Central memory CD8-positive, alpha-beta T cell (primary cell): ENCODE results near the gene DHRS3.

ENCODE experiments used
- ATAC-seq: fragments of 150-1000 bp; cut with Tn5 transposase; replicated peaks from 2 replicates; pipeline ENCODE4 v1.10.0; 2022; ENCODE audit warnings: mild to moderate bottlenecking, moderate FRiP score, moderate number of reproducible peaks; ENCODE audit not compliant: poor library complexity, severe bottlenecking; ENCODE audit errors: extremely low read depth
- DNase-seq, 2 donors: peaks; one replicate each; pipeline ENCODE4 v3.0.0; 2021; ENCODE audit warnings: low spot score in 2 of 2
- H3K27ac Mint-ChIP-seq: one replicate; pipeline ENCODE4 v1.8.0; 2022; ENCODE audit warnings: low read depth, mild to moderate bottlenecking, moderate library complexity, mixed read lengths
- H3K27me3 Mint-ChIP-seq: one replicate; pipeline ENCODE4 v1.8.0; 2022; ENCODE audit warnings: mixed read lengths
- H3K36me3 Mint-ChIP-seq: one replicate; pipeline ENCODE4 v1.8.0; 2022; ENCODE audit warnings: mild to moderate bottlenecking, moderate library complexity, mixed read lengths; ENCODE audit not compliant: insufficient read depth
- H3K4me1 Mint-ChIP-seq: one replicate; pipeline ENCODE4 v1.8.0; 2022; ENCODE audit warnings: mixed read lengths
- H3K4me3 Mint-ChIP-seq: one replicate; pipeline ENCODE4 v1.8.0; 2022; ENCODE audit warnings: mild to moderate bottlenecking, moderate library complexity, mixed read lengths
- H3K9me3 Mint-ChIP-seq: one replicate; pipeline ENCODE4 v1.8.0; 2022; ENCODE audit warnings: mixed read lengths

DHRS3 gene

GRCh38 chr1:12584900-12585525, 33.0 kb downstream of the DHRS3 start:
- DNase-seq: no peak
- no peak for ATAC-seq
- peaks cover 4% of the 10 kb centered on the region for H3K36me3 Mint-ChIP-seq
- H3K27me3 Mint-ChIP-seq: no peaks in the 10 kb centered on the region
- H3K4me1 Mint-ChIP-seq: peaks cover 14% of the 10 kb centered on the region
- H3K27ac Mint-ChIP-seq: no peak overlapping the region
- no peak overlapping the region for H3K4me3 Mint-ChIP-seq
- H3K9me3 Mint-ChIP-seq: no peaks in the 10 kb centered on the region

- peak overlapping the region; percentile 75 for H3K27ac Mint-ChIP-seq
- no peak for ATAC-seq
- no peak for DNase-seq
- H3K4me3 Mint-ChIP-seq: no peak overlapping the region
- H3K27me3 Mint-ChIP-seq: no peaks in the 10 kb centered on the region
- H3K9me3 Mint-ChIP-seq: no peaks in the 10 kb centered on the region
- H3K4me1 Mint-ChIP-seq: peaks cover 14% of the 10 kb centered on the region
- peaks cover 8% of the 10 kb centered on the region for H3K36me3 Mint-ChIP-seq
Observed at GRCh38 chr1:12583484-12583883, 34.5 kb downstream of the DHRS3 start.

GRCh38 chr1:12582649-12583048, 35.4 kb downstream of the DHRS3 start:
- Mint-ChIP-seq H3K36me3 (peaks cover 14% of the 10 kb centered on the region), H3K4me3 (no peak overlapping the region), H3K27me3 (no peaks in the 10 kb centered on the region), H3K4me1 (peaks cover 7% of the 10 kb centered on the region), H3K27ac (no peak overlapping the region), H3K9me3 (no peaks in the 10 kb centered on the region)
- DNase-seq (no peak), ATAC-seq (no peak)

- H3K9me3 Mint-ChIP-seq: no peaks in the 10 kb centered on the region
- peaks cover 6% of the 10 kb centered on the region for H3K4me1 Mint-ChIP-seq
- peaks cover 16% of the 10 kb centered on the region for H3K36me3 Mint-ChIP-seq
Observed at GRCh38 chr1:12581179-12581578, 36.8 kb downstream of the DHRS3 start.

GRCh38 chr1:12580054-12580887, 37.7 kb downstream of the DHRS3 start:
- H3K4me1 Mint-ChIP-seq: peaks cover 6% of the 10 kb centered on the region
- no peaks in the 10 kb centered on the region for H3K9me3 Mint-ChIP-seq
- no peak overlapping the region for H3K4me3 Mint-ChIP-seq
- peaks cover 16% of the 10 kb centered on the region for H3K36me3 Mint-ChIP-seq
- no peaks in the 10 kb centered on the region for H3K27me3 Mint-ChIP-seq
- DNase-seq: no peak
- no peak overlapping the region for H3K27ac Mint-ChIP-seq
- ATAC-seq: no peak

More at GRCh38 chr1:12581179-12581578, 36.8 kb downstream of the DHRS3 start:
- no peak for ATAC-seq
- Mint-ChIP-seq H3K27me3 (no peaks in the 10 kb centered on the region), H3K4me3 (no peak overlapping the region), H3K27ac (no peak overlapping the region)
- no peak for DNase-seq

GRCh38 chr1:12578860-12579422, 39.1 kb downstream of the DHRS3 start:
- Mint-ChIP-seq H3K27me3 (no peaks in the 10 kb centered on the region), H3K9me3 (no peaks in the 10 kb centered on the region), H3K27ac (no peak overlapping the region), H3K4me3 (no peak overlapping the region), H3K4me1 (peaks cover 6% of the 10 kb centered on the region), H3K36me3 (peaks cover 23% of the 10 kb centered on the region)
- ATAC-seq: no peak
- DNase-seq: no peak

- H3K4me3 Mint-ChIP-seq: no peak overlapping the region
- no peaks in the 10 kb centered on the region for H3K27me3 Mint-ChIP-seq
- ATAC-seq: no peak
- H3K4me1 Mint-ChIP-seq: no peaks in the 10 kb centered on the region
- H3K27ac Mint-ChIP-seq: no peak overlapping the region
- peaks cover 34% of the 10 kb centered on the region for H3K36me3 Mint-ChIP-seq
- H3K9me3 Mint-ChIP-seq: no peaks in the 10 kb centered on the region
- DNase-seq: no peak
Observed at GRCh38 chr1:12577020-12577419, 41.0 kb downstream of the DHRS3 start.

- Mint-ChIP-seq H3K4me3 (no peak overlapping the region), H3K9me3 (no peaks in the 10 kb centered on the region), H3K27me3 (no peaks in the 10 kb centered on the region), H3K27ac (no peak overlapping the region), H3K4me1 (no peaks in the 10 kb centered on the region), H3K36me3 (peaks cover 41% of the 10 kb centered on the region)
- DNase-seq (no peak), ATAC-seq (no peak)
Observed at GRCh38 chr1:12574757-12575139, 43.3 kb downstream of the DHRS3 start.

GRCh38 chr1:12573015-12573825, 44.8 kb downstream of the DHRS3 start:
- no peaks in the 10 kb centered on the region for H3K9me3 Mint-ChIP-seq
- H3K36me3 Mint-ChIP-seq: peaks cover 36% of the 10 kb centered on the region
- no peak overlapping the region for H3K4me3 Mint-ChIP-seq
- no peaks in the 10 kb centered on the region for H3K27me3 Mint-ChIP-seq
- peak overlapping the region; percentile 65 for H3K27ac Mint-ChIP-seq
- DNase-seq (no peak), ATAC-seq (no peak)
- no peaks in the 10 kb centered on the region for H3K4me1 Mint-ChIP-seq

- no peaks in the 10 kb centered on the region for H3K4me1 Mint-ChIP-seq
- no peaks in the 10 kb centered on the region for H3K27me3 Mint-ChIP-seq
- H3K27ac Mint-ChIP-seq: no peak overlapping the region
- no peak overlapping the region for H3K4me3 Mint-ChIP-seq
- peaks cover 35% of the 10 kb centered on the region for H3K36me3 Mint-ChIP-seq
- DNase-seq: no peak
- ATAC-seq: no peak
- no peaks in the 10 kb centered on the region for H3K9me3 Mint-ChIP-seq
Observed at GRCh38 chr1:12572522-12572921, 45.5 kb downstream of the DHRS3 start.

- no peak overlapping the region for H3K27ac Mint-ChIP-seq
- DNase-seq: no peak
- ATAC-seq: no peak
- no peaks in the 10 kb centered on the region for H3K9me3 Mint-ChIP-seq
- H3K27me3 Mint-ChIP-seq: no peaks in the 10 kb centered on the region
- H3K36me3 Mint-ChIP-seq: peaks cover 36% of the 10 kb centered on the region
- H3K4me3 Mint-ChIP-seq: no peak overlapping the region
- no peaks in the 10 kb centered on the region for H3K4me1 Mint-ChIP-seq
Observed at GRCh38 chr1:12570291-12570690, 47.7 kb downstream of the DHRS3 start.

GRCh38 chr1:12568009-12568767, 49.8 kb downstream of the DHRS3 start:
- no peak overlapping the region for H3K27ac Mint-ChIP-seq
- no peaks in the 10 kb centered on the region for H3K4me1 Mint-ChIP-seq
- H3K36me3 Mint-ChIP-seq: peaks cover 26% of the 10 kb centered on the region
- no peak for ATAC-seq
- no peak overlapping the region for H3K4me3 Mint-ChIP-seq
- no peak for DNase-seq
- peaks cover 11% of the 10 kb centered on the region for H3K9me3 Mint-ChIP-seq
- H3K27me3 Mint-ChIP-seq: no peaks in the 10 kb centered on the region
